SK-N-SH (cell line): ENCODE data around the gene TTC3. TPM values are rescaled to one million over a fixed set of nuclear protein-coding genes. Genes with fewer than 3 reads are reported as not detected.

Source experiments
- CTCF ChIA-PET: fragments of 300-600, 350-600 bp; formaldehyde crosslinking; extraction: SDS; loops from one replicate; lab custom pipeline; 2021; lab: Yijun Ruan, JAX
- POLR2A ChIA-PET: fragments of 350-600 bp; sonication (Branson Sonifier 250); formaldehyde crosslinking; extraction: SDS; loops from one replicate; lab custom pipeline; 2020; ENCODE audit warnings: antibody characterized with exemption, inconsistent platforms; lab: Yijun Ruan, JAX
- DNase-seq: peaks from one replicate; pipeline ENCODE4 v3.0.0; 2012
- H2AFZ ChIP-seq: fragments of 200-600 bp; sonication (generic); 2 replicates; pipeline ENCODE4 v1.8.1; 2016; ENCODE audit warnings: antibody characterized with exemption, mild to moderate bottlenecking, low read depth
- H3F3A ChIP-seq: fragments of 200-600 bp; sonication (generic); replicated peaks from 2 replicates; pipeline ENCODE3; 2016; ENCODE audit warnings: antibody characterized with exemption, mild to moderate bottlenecking; ENCODE audit not compliant: insufficient read depth
- H3K27ac ChIP-seq, 2 experiments: fragments of 200-500 bp in 1 of 2; fragments of 200-600 bp in 1 of 2; sonication (Bioruptor generic) in 1 of 2; sonication (generic), shearing (Covaris generic) in 1 of 2; 2 replicates each; pipeline versions ENCODE4 v1.5.1 to v1.6.1; 2014 to 2016; ENCODE audit warnings: low read depth in 2 of 2, inconsistent platforms in 1 of 2, low read length in 1 of 2, mild to moderate bottlenecking in 1 of 2, mixed read lengths in 1 of 2
- H3K27me3 ChIP-seq: fragments of 200-600 bp; sonication (generic), shearing (Covaris generic); 2 replicates; pipeline ENCODE4 v1.6.1; 2016; ENCODE audit warnings: mixed run types; ENCODE audit not compliant: insufficient read depth
- H3K36me3 ChIP-seq, 2 experiments: fragments of 200-500 bp in 1 of 2; fragments of 200-600 bp in 1 of 2; sonication (Bioruptor generic) in 1 of 2; sonication (generic) in 1 of 2; replicated peaks in 1 of 2; 2 replicates each; pipeline versions ENCODE3 to v1.5.1; 2014 to 2016; ENCODE audit warnings: low read length in 1 of 2, mild to moderate bottlenecking in 1 of 2; ENCODE audit not compliant: insufficient read depth in 2 of 2, control insufficient read depth in 1 of 2
- H3K4me1 ChIP-seq, 2 experiments: fragments of 200-500 bp in 1 of 2; fragments of 200-600 bp in 1 of 2; sonication (Bioruptor generic) in 1 of 2; sonication (generic), shearing (Covaris generic) in 1 of 2; 2 replicates each; pipeline versions ENCODE4 v1.5.1 to v1.6.1; 2014 to 2016; ENCODE audit warnings: low read depth in 1 of 2, low read length in 1 of 2, mixed run types in 1 of 2; ENCODE audit not compliant: insufficient read depth in 2 of 2, control insufficient read depth in 1 of 2
- H3K4me2 ChIP-seq: fragments of 200-600 bp; sonication (generic), shearing (Covaris generic); 2 replicates; pipeline ENCODE4 v1.6.1; 2017; ENCODE audit warnings: mixed run types
- H3K4me3 ChIP-seq, 2 experiments: fragments of 200-500 bp in 1 of 2; fragments of 200-600 bp in 1 of 2; sonication (Bioruptor generic) in 1 of 2; sonication (generic), shearing (Covaris generic) in 1 of 2; 2 replicates each; pipeline versions ENCODE4 v1.5.1 to v1.8.1; 2014 to 2016; ENCODE audit warnings: low read depth in 2 of 2, inconsistent platforms in 1 of 2, low read length in 1 of 2, mild to moderate bottlenecking in 1 of 2, mixed read lengths in 1 of 2, moderate library complexity in 1 of 2
- H3K79me2 ChIP-seq: fragments of 200-600 bp; sonication (generic); 2 replicates; pipeline ENCODE4 v1.8.1; 2017; ENCODE audit warnings: mild to moderate bottlenecking; ENCODE audit not compliant: insufficient read depth
- H3K9ac ChIP-seq: fragments of 200-600 bp; sonication (generic); 2 replicates; pipeline ENCODE4 v1.6.1; 2017; ENCODE audit warnings: mixed run types
- H3K9me2 ChIP-seq: fragments of 200-600 bp; sonication (generic); 2 replicates; pipeline ENCODE4 v1.6.1; 2017; ENCODE audit warnings: mixed run types
- H3K9me3 ChIP-seq: fragments of 200-600 bp; sonication (generic); 2 replicates; pipeline ENCODE4 v1.6.1; 2017; ENCODE audit warnings: mixed run types, mild to moderate bottlenecking, moderate library complexity
- H4K20me1 ChIP-seq: fragments of 200-600 bp; sonication (generic); 2 replicates; pipeline ENCODE4 v1.6.1; 2017; ENCODE audit warnings: mild to moderate bottlenecking, mixed run types; ENCODE audit not compliant: insufficient read depth
- CHD2 ChIP-seq: fragments of 150-350 bp; IDR thresholded peaks from 2 replicates; pipeline ENCODE4 v1.6.1; 2018; ENCODE audit warnings: low read length; ENCODE audit not compliant: partially characterized antibody
- ELF1 ChIP-seq: IDR thresholded peaks from 2 replicates; pipeline ENCODE4 v1.4.0; 2012
- GABPA ChIP-seq: IDR thresholded peaks from 2 replicates; pipeline ENCODE4 v1.4.0; 2012; ENCODE audit warnings: low read depth, mild to moderate bottlenecking
- IRF3 ChIP-seq: fragments of 150-350 bp; IDR thresholded peaks from 2 replicates; pipeline ENCODE4 v1.6.1; 2016; ENCODE audit warnings: mild to moderate bottlenecking, low read depth, low read length
- MAX ChIP-seq: IDR thresholded peaks from 2 replicates; pipeline ENCODE4 v1.4.0; 2012; ENCODE audit warnings: low read depth
- MEF2A ChIP-seq: IDR thresholded peaks from 2 replicates; pipeline ENCODE4 v1.4.0; 2012; ENCODE audit warnings: low read depth, borderline replicate concordance
- MXI1 ChIP-seq: IDR thresholded peaks from 2 replicates; pipeline ENCODE4 v1.6.1; 2012; ENCODE audit warnings: mild to moderate bottlenecking, low read depth, low read length, improper control_type of control experiment
- NRF1 ChIP-seq: IDR thresholded peaks from 2 replicates; pipeline ENCODE4 v1.6.1; 2012; ENCODE audit warnings: low read depth, mild to moderate bottlenecking, low read length
- POLR2AphosphoS5 ChIP-seq: IDR thresholded peaks from 2 replicates; pipeline ENCODE4 v1.6.1; 2012; ENCODE audit warnings: low read depth, low read length
- RAD21 ChIP-seq: IDR thresholded peaks from 2 replicates; pipeline ENCODE4 v1.6.1; 2012; ENCODE audit warnings: mild to moderate bottlenecking, low read length
- REST ChIP-seq: IDR thresholded peaks from 2 replicates; pipeline ENCODE4 v1.6.1; 2012; ENCODE audit warnings: mild to moderate bottlenecking, low read depth, low read length, moderate library complexity
- TAF1 ChIP-seq: IDR thresholded peaks from 2 replicates; pipeline ENCODE4 v1.6.1; 2012; ENCODE audit warnings: low read depth, mild to moderate bottlenecking, low read length, moderate library complexity, borderline replicate concordance
- USF1 ChIP-seq: IDR thresholded peaks from 2 replicates; pipeline ENCODE4 v1.4.0; 2012; ENCODE audit warnings: low read depth, borderline replicate concordance
- USF2 ChIP-seq: fragments of 150-350 bp; IDR thresholded peaks from 2 replicates; pipeline ENCODE4 v1.6.1; 2017; ENCODE audit warnings: antibody characterized with exemption, low read length, low read depth, borderline replicate concordance
- YY1 ChIP-seq: IDR thresholded peaks from 2 replicates; pipeline ENCODE4 v1.4.0; 2012; ENCODE audit warnings: low read depth, mild to moderate bottlenecking
- ZBTB33 ChIP-seq: IDR thresholded peaks from 2 replicates; pipeline ENCODE4 v1.4.0; 2012; ENCODE audit warnings: low read depth, borderline replicate concordance
- WGBS: methylation state at CpG from one replicate; pipeline ENCODE4 v1.1.6; 2017; ENCODE audit warnings: low lambda C conversion rate; 5-methylcytosine and 5-hydroxymethylcytosine counted together
- polyA plus RNA-seq, 3 experiments: library from polyadenylated mRNA; depleted of rRNA; stranded (reverse); fragments of >200 nt; gene quantifications; 2 replicates each; pipeline ENCODE4 v1.2.3, GENCODE V29; 2012

TTC3 gene
- 35.7 and 42.0 TPM in 2 replicates for polyA plus RNA-seq (2012; rRNA removed)
- polyA plus RNA-seq (2012; cell fraction: cytosol; rRNA removed): 40.0 and 42.7 TPM in 2 replicates
- 43.1 and 74.5 TPM in 2 replicates for polyA plus RNA-seq (2012; cell fraction: nucleus; rRNA removed)

- Histone ChIP-seq H3K9me2 (no peaks in the 10 kb centered on the region), H3K9me3 (no peaks in the 10 kb centered on the region), H3K27ac (peak within 1 kb of the TSS; percentile 90 to 97), H3F3A (no peaks in the 10 kb centered on the region), H3K36me3 (peaks cover 19 to 24% of the 10 kb centered on the region in 2 experiments), H4K20me1 (peaks cover 34% of the 10 kb centered on the region), H3K4me2 (peak within 1 kb of the TSS; percentile 93), H3K9ac (peak within 1 kb of the TSS; percentile 95), H3K4me1 (peaks cover 0 to 17% of the 10 kb centered on the region in 2 experiments; a peak in 2 of 4 replicates), H3K4me3 (peak within 1 kb of the TSS; percentile 76 to 98), H3K79me2 (peaks cover 61% of the 10 kb centered on the region), H3K27me3 (no peaks in the 10 kb centered on the region), H2AFZ (peak within 1 kb of the TSS; percentile 91)
- peak; percentile 99 for DNase-seq
- TF ChIP-seq MEF2A (no peak), RAD21 (no peak), TAF1 (0 out of 2 replicates have a peak, but pooled peaks have one; percentile 42), POLR2AphosphoS5 (peak; percentile 62), MXI1 (no peak; the same call in 1 of the 2 replicates), USF2 (peak; percentile 84), NRF1 (peak; percentile 86), CHD2 (peak; percentile 97), GABPA (no peak), REST (0 out of 2 replicates have a peak, but pooled peaks have one; percentile 6), ZBTB33 (peak; percentile 87; the same call in 1 of the 2 replicates), ELF1 (no peak), MAX (peak; percentile 52), IRF3 (no peak), USF1 (peak; percentile 92), YY1 (no peak)
- POLR2A ChIA-PET: no interaction called here
- WGBS: no CpG with 5 or more reads among the region's 61 CpGs
- CTCF ChIA-PET: interaction anchor here (1.6 kb wide), 1 partner anchor 63 kb away, joined by 7 read pairs; no protein-coding TSS in a partner anchor
These were observed at the start of gene TTC3, which contains the start of gene PIGP for GRCh38 chr21:37072988-37073416. Gene TTC3, plus strand, starts transcription at chr21:37073254. Its CDS starts 14,004 bp downstream, at chr21:37087258. Gene PIGP, minus strand, starts transcription at chr21:37073071. Its CDS starts 556 bp downstream, at chr21:37072515.
